ENCODE data around the gene TSR3. TPM values are rescaled to one million over a fixed set of nuclear protein-coding genes. Genes with fewer than 3 reads are reported as not detected.

TSR3 gene
- total and polyA plus RNA-seq, 9 donors, result 6.3 to 74.6 (median 40.7) TPM

DNA sequence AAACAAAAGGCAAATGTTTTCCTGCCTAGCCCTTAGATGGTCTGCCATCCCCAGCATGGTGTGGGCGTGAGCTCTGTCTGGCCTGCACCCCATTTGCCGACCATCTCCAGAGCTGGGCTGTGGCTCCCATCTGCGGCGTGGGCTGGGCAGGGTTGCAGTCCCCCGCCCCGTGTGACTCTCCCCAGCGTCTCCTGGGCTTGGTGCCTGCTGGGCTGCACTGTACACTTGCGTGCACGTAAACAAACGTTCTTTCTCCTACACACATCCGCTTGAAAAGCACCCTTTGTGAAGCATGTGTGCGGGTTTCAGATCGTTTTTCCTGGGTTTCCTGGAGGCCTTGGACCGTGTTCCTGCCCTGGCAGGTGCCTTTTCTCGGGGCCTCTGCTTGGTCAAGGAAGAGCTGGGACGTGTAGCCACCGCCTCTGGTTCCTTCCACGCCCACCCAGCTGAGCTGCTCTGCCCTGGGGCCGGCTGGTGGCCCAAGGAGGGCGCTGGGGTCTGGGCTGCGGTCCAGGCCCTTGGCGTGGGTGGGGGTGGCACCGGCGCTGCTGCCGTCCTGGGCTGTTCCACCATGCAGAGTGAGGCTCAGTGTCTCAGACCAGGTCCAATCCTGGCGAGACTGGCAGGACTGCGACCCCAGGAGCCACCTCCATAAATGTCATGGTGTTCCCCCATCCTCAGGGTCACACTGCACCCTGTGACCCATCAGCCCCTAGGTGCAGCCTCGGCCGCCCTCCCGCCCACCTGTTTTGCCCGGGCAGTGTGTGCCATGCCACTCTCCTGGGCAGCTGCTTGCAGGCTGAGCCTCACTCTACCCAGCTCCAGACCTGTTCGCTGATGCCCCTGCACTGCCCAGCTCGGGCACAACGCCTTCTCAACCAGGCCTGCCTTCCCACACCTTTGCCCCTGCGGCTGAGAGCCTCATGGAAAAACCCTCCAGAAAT is 28.1 kb downstream of the TSR3 start:
- Histone ChIP-seq H3K27me3 (no peaks in the 10 kb centered on the region), H3K36me3 (no peaks in the 10 kb centered on the region), H3K4me1 (ENCODE audit: insufficient read depth) (no peaks in the 10 kb centered on the region), H3K4me3 (no peak overlapping the region), H3K9me3 (no peaks in the 10 kb centered on the region), H3K27ac (no peak overlapping the region)
- WGBS, 3 donors, result 69 to 75% (median 72%) methylated on average over 28 to 35 of the region's 35 CpGs
- intact Hi-C loops (cut with DNase I), result no loop called here
- no peak for DNase-seq
- no peak for TF ChIP-seq POLR2A (IDR thresholded peaks at IDR 0.05)
- TF ChIP-seq, protein P1, sequence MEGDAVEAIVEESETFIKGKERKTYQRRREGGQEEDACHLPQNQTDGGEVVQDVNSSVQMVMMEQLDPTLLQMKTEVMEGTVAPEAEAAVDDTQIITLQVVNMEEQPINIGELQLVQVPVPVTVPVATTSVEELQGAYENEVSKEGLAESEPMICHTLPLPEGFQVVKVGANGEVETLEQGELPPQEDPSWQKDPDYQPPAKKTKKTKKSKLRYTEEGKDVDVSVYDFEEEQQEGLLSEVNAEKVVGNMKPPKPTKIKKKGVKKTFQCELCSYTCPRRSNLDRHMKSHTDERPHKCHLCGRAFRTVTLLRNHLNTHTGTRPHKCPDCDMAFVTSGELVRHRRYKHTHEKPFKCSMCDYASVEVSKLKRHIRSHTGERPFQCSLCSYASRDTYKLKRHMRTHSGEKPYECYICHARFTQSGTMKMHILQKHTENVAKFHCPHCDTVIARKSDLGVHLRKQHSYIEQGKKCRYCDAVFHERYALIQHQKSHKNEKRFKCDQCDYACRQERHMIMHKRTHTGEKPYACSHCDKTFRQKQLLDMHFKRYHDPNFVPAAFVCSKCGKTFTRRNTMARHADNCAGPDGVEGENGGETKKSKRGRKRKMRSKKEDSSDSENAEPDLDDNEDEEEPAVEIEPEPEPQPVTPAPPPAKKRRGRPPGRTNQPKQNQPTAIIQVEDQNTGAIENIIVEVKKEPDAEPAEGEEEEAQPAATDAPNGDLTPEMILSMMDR (IDR thresholded peaks at IDR 0.05), result no peak
- TF ChIP-seq EP300 (IDR thresholded peaks at IDR 0.05), result no peak

DNA sequence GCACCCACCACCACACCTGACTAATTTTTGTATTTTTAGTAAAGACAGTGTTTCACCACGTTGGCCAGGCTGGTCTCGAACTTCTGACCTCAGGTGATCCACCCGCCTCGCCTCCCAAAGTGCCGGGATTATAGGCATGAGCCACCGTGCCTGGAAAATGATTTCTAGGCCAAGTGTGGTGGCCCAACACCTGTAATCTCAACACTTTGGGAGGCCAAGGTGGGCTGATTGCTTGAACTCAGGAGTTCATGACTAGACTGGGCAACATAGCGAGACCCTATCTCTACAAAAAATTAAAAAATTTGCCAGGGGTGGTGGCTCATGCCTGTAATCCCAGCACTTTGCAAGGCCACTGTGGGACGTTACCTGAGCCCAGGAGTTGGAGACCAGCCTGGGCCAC is 29.3 kb downstream of the TSR3 start:
- no peak for DNase-seq
- Histone ChIP-seq H3K4me1 (ENCODE audit: insufficient read depth) (no peaks in the 10 kb centered on the region), H3K27me3 (no peaks in the 10 kb centered on the region), H3K9me3 (no peaks in the 10 kb centered on the region), H3K4me3 (no peak overlapping the region), H3K27ac (no peak overlapping the region), H3K36me3 (no peaks in the 10 kb centered on the region)
- TF ChIP-seq, protein P1 (IDR thresholded peaks at IDR 0.05), result no peak
- TF ChIP-seq EP300 (IDR thresholded peaks at IDR 0.05) (no peak), POLR2A (IDR thresholded peaks at IDR 0.05) (no peak)
- WGBS, 3 donors, result 93 to 95% (median 94%) methylated on average over 8 of the region's 8 CpGs
- intact Hi-C loops (cut with DNase I), result no loop called here

DNA sequence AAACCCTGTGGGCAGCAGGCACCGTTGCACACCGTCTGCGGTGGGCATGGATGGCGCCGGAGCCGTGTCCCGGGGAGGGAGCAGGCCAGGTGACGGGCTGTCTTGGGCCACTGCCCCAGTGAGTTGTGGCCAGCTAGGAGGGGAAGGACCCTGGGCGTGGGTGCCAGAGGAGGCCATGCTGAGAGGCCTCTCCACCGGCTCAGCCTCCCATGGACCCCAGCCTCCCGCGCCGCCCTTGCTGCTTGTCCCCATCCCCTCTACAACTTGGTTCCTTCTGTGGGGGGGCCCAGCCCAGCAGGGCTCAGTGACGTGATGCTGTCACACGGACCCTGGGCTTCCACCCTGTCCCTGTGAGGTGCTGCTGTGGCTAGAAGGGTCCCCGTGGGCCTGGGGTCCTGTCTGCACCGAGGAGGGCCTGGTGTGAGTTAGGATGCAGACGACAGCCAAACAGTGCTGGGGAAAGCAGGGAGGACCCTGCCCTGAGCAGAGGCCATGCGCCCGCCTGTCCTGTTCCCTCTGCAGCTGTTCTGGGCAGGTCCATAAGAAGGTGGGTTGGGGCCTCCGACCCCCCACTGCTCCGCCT is 30.9 kb downstream of the TSR3 start:
- no peak overlapping the region for H3K27ac ChIP-seq
- H3K27me3 ChIP-seq, result no peaks in the 10 kb centered on the region
- H3K9me3 ChIP-seq, result no peaks in the 10 kb centered on the region
- no peaks in the 10 kb centered on the region for H3K4me1 ChIP-seq (ENCODE audit: insufficient read depth)
- 81 to 89% (median 83%) methylated on average over 21 to 22 of the region's 22 CpGs for WGBS, 3 donors
- TF ChIP-seq EP300 (IDR thresholded peaks at IDR 0.05), result no peak
- no peak for TF ChIP-seq POLR2A (IDR thresholded peaks at IDR 0.05)
- TF ChIP-seq, protein P1 (IDR thresholded peaks at IDR 0.05), result no peak
- H3K4me3 ChIP-seq, result no peak overlapping the region
- DNase-seq, result no peak
- intact Hi-C loops (cut with DNase I), result no loop called here
- no peaks in the 10 kb centered on the region for H3K36me3 ChIP-seq

DNA sequence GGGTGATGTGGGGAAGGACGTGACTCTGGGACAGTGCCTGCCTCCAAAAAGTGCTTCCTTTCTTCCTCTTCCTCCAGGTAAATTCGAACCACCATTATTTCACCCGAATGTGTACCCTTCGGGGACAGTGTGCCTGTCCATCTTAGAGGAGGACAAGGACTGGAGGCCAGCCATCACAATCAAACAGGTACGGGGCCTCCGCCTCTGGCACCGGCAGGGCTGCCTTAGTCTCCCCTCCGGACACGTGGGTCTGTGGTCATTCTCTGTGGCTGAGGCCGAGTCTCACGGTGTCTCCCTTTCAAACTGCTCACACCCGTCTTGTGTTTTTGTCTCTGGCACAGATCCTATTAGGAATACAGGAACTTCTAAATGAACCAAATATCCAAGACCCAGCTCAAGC is 31.6 kb downstream of the TSR3 start:
- Histone ChIP-seq H3K9me3 (no peaks in the 10 kb centered on the region), H3K4me1 (ENCODE audit: insufficient read depth) (no peaks in the 10 kb centered on the region), H3K36me3 (no peaks in the 10 kb centered on the region), H3K27ac (no peak overlapping the region), H3K4me3 (no peak overlapping the region), H3K27me3 (no peaks in the 10 kb centered on the region)
- DNase-seq, result no peak
- TF ChIP-seq POLR2A (IDR thresholded peaks at IDR 0.05), result no peak
- no peak for TF ChIP-seq EP300 (IDR thresholded peaks at IDR 0.05)
- TF ChIP-seq, protein P1 (IDR thresholded peaks at IDR 0.05), result no peak
- WGBS, 3 donors, result 78 to 82% (median 81%) methylated on average over 12 of the region's 12 CpGs
- intact Hi-C loops (cut with DNase I), result no loop called here

Measured in ovary (tissue), 9 donors.